ENCODE results near the gene TADA3. TPM values are rescaled to one million over a fixed set of nuclear protein-coding genes. Genes with fewer than 3 reads are reported as not detected.

Gene TADA3
- total and polyA plus RNA-seq, 2 donors (not counting 3 experiments of a cell fraction or from before 2014, with no cell fraction given), result 27.8 to 31.0 TPM

- dilution Hi-C loops (cut with MboI; ENCODE audit: extremely low pct_ligation_motif_present, low sequenced_read_pairs), result no loop called here
- peaks cover 0 to 5% of the 10 kb centered on the region in 2 experiments for H3K36me3 ChIP-seq (ENCODE audit: control insufficient read depth in 2 of 2, extremely low read depth in 1 of 2, insufficient read depth in 2 of 2, low read length in 2 of 2)
- ChIA-PET POLR2A (no interaction called here), CTCF (no interaction called here)
- no peak overlapping the region for H2AFZ ChIP-seq (ENCODE audit: low read depth, low read length)
- H3K27me3 ChIP-seq (ENCODE audit: control insufficient read depth in 2 of 2, insufficient read depth in 2 of 2, low read length in 2 of 2), result no peaks in the 10 kb centered on the region
- no TSS peak for BruUV-seq (replicated peaks)
- no peak for TF ChIP-seq JUN (IDR thresholded peaks at IDR 0.05; ENCODE audit: borderline replicate concordance, insufficient read depth, insufficient read length, low read depth)
- TF ChIP-seq MYC (IDR thresholded peaks at IDR 0.05; ENCODE audit: low read depth, low read length), result no peak
- no peak for TF ChIP-seq CTCF (IDR thresholded peaks at IDR 0.05; ENCODE audit: extremely low read depth in 1 of 2, insufficient read depth in 1 of 2, low read depth in 1 of 2, low read length in 2 of 2)
- no peak for TF ChIP-seq MAX (IDR thresholded peaks at IDR 0.05; ENCODE audit: insufficient read depth, insufficient read length)
- no peak overlapping the region for H3K27ac ChIP-seq (ENCODE audit: insufficient read depth, low read depth, low read length)
- H4K20me1 ChIP-seq (replicated peaks; ENCODE audit: control insufficient read depth, extremely low read depth, insufficient read depth, low read length), result no peaks in the 10 kb centered on the region
- H3K79me2 ChIP-seq (ENCODE audit: control insufficient read depth, insufficient read depth, low read length), result no peaks in the 10 kb centered on the region
- no peak overlapping the region for H3K9ac ChIP-seq (replicated peaks; ENCODE audit: extremely low read depth, insufficient read depth, low read length)
- no peaks in the 10 kb centered on the region for H3K9me1 ChIP-seq (replicated peaks; ENCODE audit: control insufficient read depth, extremely low read depth, insufficient read depth, low read length)
- no peak overlapping the region for H3K4me3 ChIP-seq (replicated peaks in 1 of 3; ENCODE audit: insufficient read depth in 1 of 3, low read depth in 1 of 3, low read length in 3 of 3)
- no peaks in the 10 kb centered on the region for H3K9me3 ChIP-seq (replicated peaks; ENCODE audit: control insufficient read depth, insufficient read depth, low read length)
- intact Hi-C loops (cut with micrococcal nuclease), result loop anchor here (10.0 kb wide), 1 partner anchor 327 kb away; the partner anchor contains the start of gene VHL
- no peaks in the 10 kb centered on the region for H3K4me1 ChIP-seq (ENCODE audit: control insufficient read depth, extremely low read depth, insufficient read depth, low read length)
- no peak overlapping the region for H3K4me2 ChIP-seq (ENCODE audit: insufficient read depth, low read length)
- FAIRE-seq (no peak), DNase-seq (ENCODE audit: low read depth, low spot score) (no peak)
These were observed 25.2 kb upstream of the TADA3 start for GRCh38 chr3:9817436-9817835.

- no peaks in the 10 kb centered on the region for H3K9me3 ChIP-seq (replicated peaks; ENCODE audit: control insufficient read depth, insufficient read depth, low read length)
- POLR2A ChIA-PET, result no interaction called here
- H3K9ac ChIP-seq (replicated peaks; ENCODE audit: extremely low read depth, insufficient read depth, low read length), result no peak overlapping the region
- FAIRE-seq (no peak), DNase-seq (ENCODE audit: low read depth, low spot score) (no peak)
- no TSS peak for BruUV-seq (replicated peaks)
- H4K20me1 ChIP-seq (replicated peaks; ENCODE audit: control insufficient read depth, extremely low read depth, insufficient read depth, low read length), result no peaks in the 10 kb centered on the region
- TF ChIP-seq POLR2AphosphoS5 (IDR thresholded peaks at IDR 0.05; ENCODE audit: insufficient read depth, low read depth, low read length), result no peak
- TF ChIP-seq JUN (IDR thresholded peaks at IDR 0.05; ENCODE audit: borderline replicate concordance, insufficient read depth, insufficient read length, low read depth), result no peak
- TF ChIP-seq FOS (IDR thresholded peaks at IDR 0.05; ENCODE audit: borderline replicate concordance, insufficient read depth, low read length), result no peak
- TF ChIP-seq MAX (IDR thresholded peaks at IDR 0.05; ENCODE audit: insufficient read depth, insufficient read length), result no peak
- no peak for TF ChIP-seq POLR2A (IDR thresholded peaks at IDR 0.05; ENCODE audit: low read depth, low read length)
- peaks cover 0 to 5% of the 10 kb centered on the region in 2 experiments for H3K36me3 ChIP-seq (ENCODE audit: control insufficient read depth in 2 of 2, extremely low read depth in 1 of 2, insufficient read depth in 2 of 2, low read length in 2 of 2)
- CTCF ChIA-PET, result interaction anchor here (1.2 kb wide), 1 partner anchor 130 kb away, joined by 3 read pairs; no protein-coding TSS in a partner anchor
- no peak overlapping the region for H3K4me2 ChIP-seq (ENCODE audit: insufficient read depth, low read length)
- H3K27me3 ChIP-seq (ENCODE audit: control insufficient read depth in 2 of 2, insufficient read depth in 2 of 2, low read length in 2 of 2), result no peaks in the 10 kb centered on the region
- intact Hi-C loops (cut with micrococcal nuclease) (loop anchor here (10.0 kb wide), 1 partner anchor 329 kb away; the partner anchor contains the start of gene VHL), dilution Hi-C loops (cut with MboI; ENCODE audit: extremely low pct_ligation_motif_present, low sequenced_read_pairs) (no loop called here)
- no peak overlapping the region for H2AFZ ChIP-seq (ENCODE audit: low read depth, low read length)
- H3K79me2 ChIP-seq (ENCODE audit: control insufficient read depth, insufficient read depth, low read length), result no peaks in the 10 kb centered on the region
- no peak overlapping the region for H3K27ac ChIP-seq (ENCODE audit: insufficient read depth, low read depth, low read length)
- H3K9me1 ChIP-seq (replicated peaks; ENCODE audit: control insufficient read depth, extremely low read depth, insufficient read depth, low read length), result no peaks in the 10 kb centered on the region
- no peak overlapping the region for H3K4me3 ChIP-seq (replicated peaks in 1 of 3; ENCODE audit: insufficient read depth in 1 of 3, low read depth in 1 of 3, low read length in 3 of 3)
- peaks cover under 1% of the 10 kb centered on the region for H3K4me1 ChIP-seq (ENCODE audit: control insufficient read depth, extremely low read depth, insufficient read depth, low read length)
These were observed 23.7 kb upstream of the TADA3 start for GRCh38 chr3:9815986-9816385.
